Testis (tissue), 2 donors: ENCODE data around the gene TEX26.
"Not testable (repeated sequence)": the region's sequence is repeated elsewhere in the genome, so short reads cannot be mapped to it uniquely, and the experiment has no call there.

ENCODE experiments used
- CTCF ChIP-seq, 3 experiments: fragments of 450-650 bp in 2 of 3; fragments of 200-600 bp in 1 of 3; sonication (generic) in 1 of 3; IDR thresholded peaks; one replicate each; pipeline ENCODE4 v1.5.1; 2016 to 2019; ENCODE audit warnings: antibody characterized with exemption in 3 of 3, mild to moderate bottlenecking in 2 of 3, moderate library complexity in 1 of 3
- POLR2A ChIP-seq: fragments of 450-650 bp; IDR thresholded peaks from one replicate; pipeline ENCODE4 v1.6.1; 2017; ENCODE audit warnings: antibody characterized with exemption, mild to moderate bottlenecking, moderate library complexity

- not testable (repeated sequence) for TF ChIP-seq CTCF (IDR thresholded peaks at IDR 0.05); POLR2A
Measured at GRCh38 chr13:30927188-30927587, 5.3 kb upstream of the TEX26 start.
